SHP77 (cell line): Measurements from ENCODE around the gene CTSL.

Experiments used
- DNase-seq, 2 experiments: peaks; one replicate each; lab custom pipeline; 2025; lab: John Stamatoyannopoulos, UW

Gene CTSL

GRCh38 chr9:87760529-87760928 is 34.6 kb downstream of the CTSL start:
- no peak for DNase-seq

- no peak for DNase-seq
These were observed 37.4 kb downstream of the CTSL start for GRCh38 chr9:87763286-87763685.

- DNase-seq: no peak
These were observed 39.6 kb downstream of the CTSL start for GRCh38 chr9:87765521-87765920.

- no peak for DNase-seq
These were observed 40.8 kb downstream of the CTSL start for GRCh38 chr9:87766697-87767096.

GRCh38 chr9:87770616-87771315 is 44.8 kb downstream of the CTSL start:
- DNase-seq: no peak

GRCh38 chr9:87771316-87772006 is 45.5 kb downstream of the CTSL start:
- DNase-seq: no peak

GRCh38 chr9:87776481-87777379 is 50.8 kb downstream of the CTSL start:
- no peak for DNase-seq

- no peak for DNase-seq
These were observed 53.1 kb downstream of the CTSL start for GRCh38 chr9:87778996-87779395.
